IMR-90 (cell line): Measurements from ENCODE around the gene TNRC6B. TPM values are rescaled to one million over a fixed set of nuclear protein-coding genes. Genes with fewer than 3 reads are reported as not detected.

ENCODE experiments used
- CHD1 ChIP-seq: IDR thresholded peaks from 2 replicates; pipeline ENCODE4 v1.6.1; 2012; ENCODE audit warnings: low read depth, low read length, improper control_type of control experiment
- polyA plus RNA-seq, 3 experiments: library from polyadenylated mRNA; depleted of rRNA; stranded (reverse); fragments of >200 nt; gene quantifications; 2 replicates each; pipeline ENCODE4 v1.2.3, GENCODE V29; 2012; ENCODE audit warnings: low replicate concordance in 1 of 3
- total RNA-seq: library from RNA; depleted of rRNA; stranded (reverse); fragments of >200 nt; gene quantifications from 2 replicates; pipeline ENCODE4 v1.2.3, GENCODE V29; 2012; rRNA removed

TNRC6B gene
- total and polyA plus RNA-seq, 2 of the 4 experiments (the other 2 are of a cell fraction): 3.9 to 17.0 TPM

DNA sequence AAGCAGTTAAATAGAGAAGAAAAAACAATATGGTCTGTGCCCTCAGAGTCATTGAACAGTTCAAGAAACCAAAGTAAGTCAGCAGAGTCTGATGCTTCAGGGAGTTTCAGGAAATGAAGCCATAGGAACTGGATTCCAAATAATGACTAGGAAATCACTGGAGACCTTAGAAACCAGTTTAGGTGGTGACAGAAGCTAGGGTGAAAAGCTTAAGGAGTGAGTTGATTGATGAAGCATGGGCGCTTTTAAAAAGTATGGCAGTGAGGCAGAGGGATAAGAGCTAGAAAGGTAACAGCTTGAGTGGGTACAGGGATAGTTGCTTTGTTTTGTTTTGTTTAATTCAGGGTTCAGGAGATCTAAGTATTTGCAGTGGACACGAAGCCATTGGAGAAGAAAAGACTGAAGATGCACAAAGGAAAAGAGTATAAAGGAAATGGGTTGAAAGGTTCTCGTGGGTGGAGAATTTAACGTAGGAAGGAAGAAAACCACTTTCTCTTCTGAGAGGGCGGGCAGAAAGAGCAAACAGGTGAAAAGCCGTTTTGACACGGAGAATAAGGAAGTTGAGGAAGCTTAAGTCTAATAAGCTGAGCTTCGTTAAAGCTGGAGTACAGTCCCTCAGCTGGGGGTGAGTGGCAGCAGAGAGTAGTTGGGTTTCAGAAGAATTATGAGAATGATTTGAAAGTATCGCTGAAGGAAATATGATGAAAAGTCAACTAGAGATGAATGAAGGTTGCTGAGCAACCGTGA, 207.5 kb downstream of the TNRC6B start (continued):
- TF ChIP-seq CHD1: no peak

Other genes starting within 250 kb of the TNRC6B start
- gene TMA7B, start 217.5 kb upstream of the TNRC6B start, total RNA-seq: not detected in 2 replicates
- gene TMA7B, start 217.5 kb upstream of the TNRC6B start, polyA plus RNA-seq (2012; rRNA removed): not detected in 2 replicates
- not detected in 2 replicates for gene FAM83F, start 183.0 kb upstream of the TNRC6B start, total RNA-seq
- gene FAM83F, start 183.0 kb upstream of the TNRC6B start, polyA plus RNA-seq (2012; rRNA removed): not detected in 2 replicates
- 181 and 229 TPM in 2 replicates for gene ADSL, start 168.6 kb downstream of the TNRC6B start, total RNA-seq
- 89.8 and 93.6 TPM in 2 replicates for gene ADSL, start 168.6 kb downstream of the TNRC6B start, polyA plus RNA-seq (2012; rRNA removed)
- gene SGSM3, start 192.7 kb downstream of the TNRC6B start, total RNA-seq: 36.4 and 47.5 TPM in 2 replicates
- gene SGSM3, start 192.7 kb downstream of the TNRC6B start, polyA plus RNA-seq (2012; rRNA removed): 90.1 and 97.4 TPM in 2 replicates